ENCODE results near the gene MICA.

MICA gene

DNA sequence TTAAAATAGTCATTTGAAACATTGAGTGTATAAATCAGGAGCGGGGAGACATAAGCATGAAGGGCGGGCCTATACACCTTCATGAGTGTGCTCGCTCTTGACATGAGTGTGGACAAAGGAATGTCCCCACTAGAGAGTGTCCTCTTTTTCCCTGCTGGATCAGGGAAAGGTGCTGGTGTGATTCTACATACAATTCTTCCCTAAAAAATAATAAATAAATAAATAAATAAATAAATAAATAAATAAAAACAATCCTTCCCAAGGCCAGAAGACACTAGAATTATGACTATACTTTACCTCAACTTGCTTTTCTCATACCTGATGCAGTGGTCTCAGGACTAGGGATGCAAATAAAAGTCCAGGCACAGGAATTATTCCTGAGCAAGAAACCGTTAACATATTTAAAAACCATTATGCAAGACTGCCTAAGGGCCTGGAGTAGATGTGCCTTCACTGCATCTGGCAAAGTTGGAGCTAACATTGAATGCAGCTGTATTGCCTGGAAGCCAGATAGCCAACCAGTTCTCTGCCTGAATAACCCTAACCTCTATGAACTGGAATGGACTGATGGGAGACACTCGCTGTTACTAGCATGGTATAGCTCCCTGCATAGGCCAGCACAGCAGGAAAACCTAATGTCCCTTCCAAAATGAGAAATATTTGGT is 57.1 kb downstream of the MICA start:
- no peak for DNase-seq (ENCODE audit: low read depth in 2 of 2)

DNA sequence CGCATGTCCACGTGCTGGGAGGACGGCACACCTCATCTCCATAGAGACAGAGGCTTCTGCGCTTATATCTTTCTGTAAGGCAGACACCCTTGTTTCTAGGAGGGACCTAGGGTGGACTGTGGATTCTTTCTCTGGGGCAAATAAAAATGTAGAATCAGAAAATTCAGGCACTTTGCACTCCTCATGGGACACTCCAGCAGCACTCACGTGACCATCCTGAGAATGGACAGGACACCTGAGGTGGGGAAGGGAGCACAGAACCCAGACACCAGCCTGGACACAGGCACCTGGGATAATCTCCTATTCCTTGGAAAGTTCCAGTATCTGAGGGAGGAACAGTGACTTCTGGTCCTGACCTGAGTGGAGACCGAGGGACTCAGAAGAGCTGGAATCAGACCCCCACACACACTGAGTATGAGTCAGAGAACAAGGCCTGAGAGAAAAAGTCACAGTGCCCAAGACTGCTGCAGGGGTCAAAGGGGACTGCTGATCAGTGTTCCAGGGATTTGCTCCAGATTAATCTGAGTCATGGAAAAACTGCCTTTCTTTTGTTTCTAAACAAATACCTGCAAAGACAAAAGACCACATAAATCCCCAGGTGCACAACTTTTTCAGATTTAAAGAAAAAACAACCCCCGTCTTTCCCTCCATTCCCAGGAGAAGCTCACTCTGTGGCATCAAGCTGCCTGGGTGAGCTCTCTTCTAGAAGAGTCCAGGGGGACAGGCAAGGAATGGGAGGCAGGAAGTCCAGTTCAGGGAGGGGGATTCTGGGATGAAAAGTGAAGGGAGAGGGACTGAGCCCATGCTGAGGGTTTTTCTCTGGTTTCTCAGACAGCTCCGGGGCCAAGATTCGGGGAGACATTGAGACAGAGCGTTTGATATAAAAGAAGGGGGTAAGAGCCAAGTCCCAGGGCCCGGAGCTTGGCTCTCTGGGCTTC is 58.9 kb downstream of the MICA start:
- no peak for DNase-seq (ENCODE audit: low read depth in 2 of 2)

GRCh38 chr6:31462964-31463870 is 59.8 kb downstream of the MICA start:
- DNase-seq (ENCODE audit: low read depth in 2 of 2) = peak; percentile 69 to 81

DNA sequence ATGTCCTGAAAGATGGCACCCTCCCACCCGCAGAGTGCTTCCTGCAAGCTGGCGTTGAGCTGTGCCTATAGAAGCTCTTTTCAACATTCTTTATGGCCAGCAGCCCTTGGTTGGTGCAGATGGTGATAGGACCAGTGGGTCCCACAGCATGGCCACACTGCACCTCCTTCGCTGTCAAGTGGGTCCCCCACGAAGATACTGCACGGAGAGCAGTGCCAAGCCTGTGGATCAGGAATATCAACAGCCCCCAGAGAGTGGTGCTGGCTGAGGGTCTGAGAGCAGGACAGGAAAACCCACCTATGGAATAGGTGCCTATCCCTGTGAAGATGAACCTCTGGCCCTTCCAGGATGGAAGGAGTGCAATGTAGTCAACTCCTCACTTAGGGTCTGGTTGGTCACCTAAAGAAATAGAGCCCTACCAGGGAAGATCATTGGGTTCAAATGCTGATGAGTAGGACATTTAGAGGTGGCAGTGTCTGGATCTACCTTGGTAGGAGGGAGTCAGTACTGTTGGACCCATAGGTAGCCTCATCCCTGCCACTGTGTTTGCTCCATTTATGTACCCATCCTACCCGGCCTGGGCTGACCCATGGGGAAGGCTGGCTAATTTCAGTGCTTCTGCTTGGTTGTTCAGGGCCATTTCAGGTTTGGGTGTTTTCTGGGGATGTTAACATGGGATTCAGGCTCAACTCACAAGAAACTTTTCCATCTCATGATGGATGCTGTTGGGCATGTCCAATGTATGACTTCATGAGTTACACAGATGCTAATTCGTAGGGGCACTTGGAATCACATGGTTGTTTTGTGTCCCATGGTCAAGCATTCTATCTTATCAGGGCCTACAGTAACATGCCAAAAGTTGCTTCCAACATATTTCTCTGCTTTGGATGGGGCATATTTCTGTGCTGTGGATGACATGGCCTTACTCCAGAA is 61.1 kb downstream of the MICA start:
- DNase-seq (ENCODE audit: low read depth in 2 of 2) = no peak

Data from stimulated activated CD4-positive, alpha-beta T cell treated with anti-CD3 and anti-CD28 coated beads, Interleukin-1b, Interleukin-23, amount 100 ng/mL, for 4 hours (primary cell).